H1 (cell line): Measurements from ENCODE around the gene SPAG16. TPM values are rescaled to one million over a fixed set of nuclear protein-coding genes. Genes with fewer than 3 reads are reported as not detected.

Experiments used
- polyA plus RNA-seq, 7 experiments: library from polyadenylated mRNA; depleted of rRNA in 3 of 7; stranded (reverse) in 5 of 7; unstranded in 2 of 7; fragments of >200 nt in 5 of 7; fragments of 200-250 nt in 2 of 7; gene quantifications; 1 replicate in 5 of 7; 2 replicates in 1 of 7; 4 replicates in 1 of 7; pipeline versions ENCODE4 v1.2.1 to v1.2.3, GENCODE V29; 2011 to 2013; ENCODE audit warnings: missing spikeins in 2 of 7, mixed read lengths in 2 of 7
- total RNA-seq: library from RNA; stranded (reverse); fragmentation: NEBNext Ultra II Directional; extraction: Animal tissue kit (Norgen Biotek cat#: 25700); gene quantifications from 2 replicates; pipeline ENCODE4 v1.2.1, GENCODE V29; 2021
- TF ChIP-seq, protein P1 (sequence below): fragments of 300-600 bp; sonication (generic); IDR thresholded peaks from 2 replicates; pipeline ENCODE4 v1.7.1; 2012; ENCODE audit warnings: low read length, moderate library complexity, mild to moderate bottlenecking, inconsistent platforms; ENCODE audit not compliant: insufficient replicate concordance

SPAG16 gene
- total and polyA plus RNA-seq, 2 of the 8 experiments (the other 6 are each of a cell fraction or from before 2014, with no cell fraction given): 6.0 to 14.9 TPM

DNA sequence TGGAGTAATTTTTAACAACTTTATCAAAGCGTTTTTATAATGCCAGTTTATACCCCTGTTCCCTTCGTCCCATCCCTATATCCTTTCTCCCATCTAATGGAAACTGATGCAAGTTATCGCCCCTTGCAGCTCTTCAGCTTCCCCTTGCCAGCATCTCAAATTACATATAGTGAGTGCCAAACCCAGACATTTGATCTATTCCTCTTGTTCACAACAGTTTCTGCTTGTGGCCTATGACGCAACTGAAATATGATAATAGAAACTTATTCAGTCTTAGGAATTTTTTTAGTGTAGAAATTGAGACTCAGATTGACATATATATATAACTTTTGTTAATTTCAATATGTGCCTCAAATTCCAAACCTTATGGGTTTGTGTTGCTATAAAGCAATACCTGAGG is 564.4 kb downstream of the SPAG16 start (continued):
- TF ChIP-seq, protein P1, sequence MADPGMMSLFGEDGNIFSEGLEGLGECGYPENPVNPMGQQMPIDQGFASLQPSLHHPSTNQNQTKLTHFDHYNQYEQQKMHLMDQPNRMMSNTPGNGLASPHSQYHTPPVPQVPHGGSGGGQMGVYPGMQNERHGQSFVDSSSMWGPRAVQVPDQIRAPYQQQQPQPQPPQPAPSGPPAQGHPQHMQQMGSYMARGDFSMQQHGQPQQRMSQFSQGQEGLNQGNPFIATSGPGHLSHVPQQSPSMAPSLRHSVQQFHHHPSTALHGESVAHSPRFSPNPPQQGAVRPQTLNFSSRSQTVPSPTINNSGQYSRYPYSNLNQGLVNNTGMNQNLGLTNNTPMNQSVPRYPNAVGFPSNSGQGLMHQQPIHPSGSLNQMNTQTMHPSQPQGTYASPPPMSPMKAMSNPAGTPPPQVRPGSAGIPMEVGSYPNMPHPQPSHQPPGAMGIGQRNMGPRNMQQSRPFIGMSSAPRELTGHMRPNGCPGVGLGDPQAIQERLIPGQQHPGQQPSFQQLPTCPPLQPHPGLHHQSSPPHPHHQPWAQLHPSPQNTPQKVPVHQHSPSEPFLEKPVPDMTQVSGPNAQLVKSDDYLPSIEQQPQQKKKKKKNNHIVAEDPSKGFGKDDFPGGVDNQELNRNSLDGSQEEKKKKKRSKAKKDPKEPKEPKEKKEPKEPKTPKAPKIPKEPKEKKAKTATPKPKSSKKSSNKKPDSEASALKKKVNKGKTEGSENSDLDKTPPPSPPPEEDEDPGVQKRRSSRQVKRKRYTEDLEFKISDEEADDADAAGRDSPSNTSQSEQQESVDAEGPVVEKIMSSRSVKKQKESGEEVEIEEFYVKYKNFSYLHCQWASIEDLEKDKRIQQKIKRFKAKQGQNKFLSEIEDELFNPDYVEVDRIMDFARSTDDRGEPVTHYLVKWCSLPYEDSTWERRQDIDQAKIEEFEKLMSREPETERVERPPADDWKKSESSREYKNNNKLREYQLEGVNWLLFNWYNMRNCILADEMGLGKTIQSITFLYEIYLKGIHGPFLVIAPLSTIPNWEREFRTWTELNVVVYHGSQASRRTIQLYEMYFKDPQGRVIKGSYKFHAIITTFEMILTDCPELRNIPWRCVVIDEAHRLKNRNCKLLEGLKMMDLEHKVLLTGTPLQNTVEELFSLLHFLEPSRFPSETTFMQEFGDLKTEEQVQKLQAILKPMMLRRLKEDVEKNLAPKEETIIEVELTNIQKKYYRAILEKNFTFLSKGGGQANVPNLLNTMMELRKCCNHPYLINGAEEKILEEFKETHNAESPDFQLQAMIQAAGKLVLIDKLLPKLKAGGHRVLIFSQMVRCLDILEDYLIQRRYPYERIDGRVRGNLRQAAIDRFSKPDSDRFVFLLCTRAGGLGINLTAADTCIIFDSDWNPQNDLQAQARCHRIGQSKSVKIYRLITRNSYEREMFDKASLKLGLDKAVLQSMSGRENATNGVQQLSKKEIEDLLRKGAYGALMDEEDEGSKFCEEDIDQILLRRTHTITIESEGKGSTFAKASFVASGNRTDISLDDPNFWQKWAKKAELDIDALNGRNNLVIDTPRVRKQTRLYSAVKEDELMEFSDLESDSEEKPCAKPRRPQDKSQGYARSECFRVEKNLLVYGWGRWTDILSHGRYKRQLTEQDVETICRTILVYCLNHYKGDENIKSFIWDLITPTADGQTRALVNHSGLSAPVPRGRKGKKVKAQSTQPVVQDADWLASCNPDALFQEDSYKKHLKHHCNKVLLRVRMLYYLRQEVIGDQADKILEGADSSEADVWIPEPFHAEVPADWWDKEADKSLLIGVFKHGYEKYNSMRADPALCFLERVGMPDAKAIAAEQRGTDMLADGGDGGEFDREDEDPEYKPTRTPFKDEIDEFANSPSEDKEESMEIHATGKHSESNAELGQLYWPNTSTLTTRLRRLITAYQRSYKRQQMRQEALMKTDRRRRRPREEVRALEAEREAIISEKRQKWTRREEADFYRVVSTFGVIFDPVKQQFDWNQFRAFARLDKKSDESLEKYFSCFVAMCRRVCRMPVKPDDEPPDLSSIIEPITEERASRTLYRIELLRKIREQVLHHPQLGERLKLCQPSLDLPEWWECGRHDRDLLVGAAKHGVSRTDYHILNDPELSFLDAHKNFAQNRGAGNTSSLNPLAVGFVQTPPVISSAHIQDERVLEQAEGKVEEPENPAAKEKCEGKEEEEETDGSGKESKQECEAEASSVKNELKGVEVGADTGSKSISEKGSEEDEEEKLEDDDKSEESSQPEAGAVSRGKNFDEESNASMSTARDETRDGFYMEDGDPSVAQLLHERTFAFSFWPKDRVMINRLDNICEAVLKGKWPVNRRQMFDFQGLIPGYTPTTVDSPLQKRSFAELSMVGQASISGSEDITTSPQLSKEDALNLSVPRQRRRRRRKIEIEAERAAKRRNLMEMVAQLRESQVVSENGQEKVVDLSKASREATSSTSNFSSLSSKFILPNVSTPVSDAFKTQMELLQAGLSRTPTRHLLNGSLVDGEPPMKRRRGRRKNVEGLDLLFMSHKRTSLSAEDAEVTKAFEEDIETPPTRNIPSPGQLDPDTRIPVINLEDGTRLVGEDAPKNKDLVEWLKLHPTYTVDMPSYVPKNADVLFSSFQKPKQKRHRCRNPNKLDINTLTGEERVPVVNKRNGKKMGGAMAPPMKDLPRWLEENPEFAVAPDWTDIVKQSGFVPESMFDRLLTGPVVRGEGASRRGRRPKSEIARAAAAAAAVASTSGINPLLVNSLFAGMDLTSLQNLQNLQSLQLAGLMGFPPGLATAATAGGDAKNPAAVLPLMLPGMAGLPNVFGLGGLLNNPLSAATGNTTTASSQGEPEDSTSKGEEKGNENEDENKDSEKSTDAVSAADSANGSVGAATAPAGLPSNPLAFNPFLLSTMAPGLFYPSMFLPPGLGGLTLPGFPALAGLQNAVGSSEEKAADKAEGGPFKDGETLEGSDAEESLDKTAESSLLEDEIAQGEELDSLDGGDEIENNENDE: no peak
